HG02678 (cell line): Measurements from ENCODE around the gene RNF7.
"Not testable (repeated sequence)": the region's sequence is repeated elsewhere in the genome, so short reads cannot be mapped to it uniquely, and the experiment has no call there.

Source experiments
- ATAC-seq: cut with Tn5 transposase; IDR thresholded peaks from one replicate; pipeline ENCODE4 v1.9.1; 2021; ENCODE audit warnings: mild to moderate bottlenecking, moderate library complexity; ENCODE audit not compliant: unreplicated experiment

The RNF7 gene

GRCh38 chr3:141735176-141735575 is 2.9 kb upstream of the RNF7 start:
- no peak for ATAC-seq

DNA sequence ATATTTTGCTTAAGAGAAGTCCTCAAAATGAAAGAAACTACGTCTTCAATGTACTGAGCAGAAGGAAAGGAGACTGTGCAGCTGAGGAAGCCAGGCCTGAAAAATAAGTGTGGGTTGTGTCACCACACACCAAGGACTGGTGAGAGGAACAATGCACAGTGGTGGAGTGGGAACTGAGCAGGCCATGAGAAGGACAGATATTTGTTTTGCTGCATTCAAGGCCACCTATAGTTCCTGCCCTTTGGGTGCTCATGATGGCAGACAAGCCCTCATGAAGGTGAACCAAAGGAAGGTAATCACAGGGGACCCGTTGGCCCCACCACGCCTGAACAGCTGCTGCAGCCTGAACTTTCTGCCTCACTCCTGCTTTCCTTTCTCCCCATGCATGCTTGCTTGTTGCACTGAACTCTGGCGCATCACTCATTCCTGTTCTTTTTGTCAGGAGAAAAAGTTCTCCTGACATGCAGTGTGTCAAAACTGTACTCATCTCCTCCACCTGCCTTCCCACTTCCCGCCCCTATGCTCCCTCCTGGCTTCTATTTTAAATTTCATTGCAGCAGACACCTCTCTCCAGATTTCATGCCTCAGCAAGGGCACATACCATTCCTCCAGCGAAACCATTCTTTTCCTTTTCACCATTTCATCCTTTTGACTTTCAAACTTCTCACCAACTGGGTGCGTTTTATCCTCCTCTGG is 2.2 kb upstream of the RNF7 start:
- ATAC-seq, result no peak

DNA sequence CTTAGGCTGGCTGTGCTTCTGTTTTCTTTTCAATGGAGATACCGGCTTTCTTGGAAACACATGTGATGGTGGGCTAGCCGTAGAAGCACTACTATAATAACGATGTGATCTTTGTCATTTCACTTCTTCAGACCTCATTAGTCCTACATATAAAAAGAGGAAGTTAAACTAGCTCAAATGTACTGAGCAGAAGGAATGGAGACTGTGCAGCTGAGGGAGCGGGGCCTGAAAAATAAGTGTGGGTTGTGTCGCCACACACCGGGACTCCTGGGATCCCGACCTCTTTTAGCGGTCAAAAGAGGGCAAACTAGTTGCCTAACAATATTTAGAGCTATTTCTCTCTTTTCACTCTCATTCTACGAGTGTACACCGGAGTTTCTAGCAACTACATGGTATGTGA is 1.0 kb upstream of the RNF7 start:
- ATAC-seq, result no peak

- ATAC-seq, result no peak
These were observed 448 bp upstream of the RNF7 start for GRCh38 chr3:141737678-141738021.

GRCh38 chr3:141738891-141739363 is 829 bp downstream of the RNF7 start:
- no peak for ATAC-seq

DNA sequence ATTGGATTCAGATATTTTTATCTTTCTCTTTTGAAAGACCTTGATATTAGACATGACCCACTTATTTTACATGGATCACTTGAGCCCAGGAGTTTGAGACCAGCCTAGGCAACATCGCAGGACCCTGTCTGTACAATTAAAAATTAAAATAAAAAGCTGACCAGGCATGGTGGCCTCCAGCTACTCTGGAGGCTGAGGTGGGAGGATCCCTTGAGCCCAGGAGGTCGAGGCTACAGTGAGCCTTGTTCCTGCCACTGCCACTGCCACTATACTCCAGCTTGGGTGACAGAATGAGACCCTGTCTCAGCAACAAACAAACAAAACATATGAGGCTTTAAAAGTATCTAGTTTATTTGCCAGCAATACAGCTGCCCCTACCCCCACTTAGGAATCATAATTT is 1.6 kb downstream of the RNF7 start:
- ATAC-seq, result no peak

DNA sequence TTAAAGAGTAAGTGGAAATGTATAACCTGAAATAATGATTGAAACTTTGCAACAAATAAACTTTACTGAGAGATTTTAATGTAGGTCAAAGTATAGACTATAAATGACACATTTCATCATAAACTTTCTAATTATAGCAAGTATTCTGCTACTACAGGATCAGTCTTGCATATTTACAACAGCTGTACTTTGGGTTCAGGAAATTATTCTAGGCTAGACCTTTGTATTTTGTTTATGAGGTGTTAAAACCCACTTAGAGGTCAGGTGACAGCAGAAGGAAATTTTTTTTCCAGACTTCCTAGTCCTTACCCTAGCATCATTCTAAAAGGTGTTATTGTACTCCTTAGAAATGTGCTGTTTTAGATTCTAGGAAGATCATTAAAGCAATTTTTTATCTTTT is 2.3 kb downstream of the RNF7 start:
- ATAC-seq, result no peak

GRCh38 chr3:141743305-141743704 is 5.2 kb downstream of the RNF7 start:
- ATAC-seq, result no peak

DNA sequence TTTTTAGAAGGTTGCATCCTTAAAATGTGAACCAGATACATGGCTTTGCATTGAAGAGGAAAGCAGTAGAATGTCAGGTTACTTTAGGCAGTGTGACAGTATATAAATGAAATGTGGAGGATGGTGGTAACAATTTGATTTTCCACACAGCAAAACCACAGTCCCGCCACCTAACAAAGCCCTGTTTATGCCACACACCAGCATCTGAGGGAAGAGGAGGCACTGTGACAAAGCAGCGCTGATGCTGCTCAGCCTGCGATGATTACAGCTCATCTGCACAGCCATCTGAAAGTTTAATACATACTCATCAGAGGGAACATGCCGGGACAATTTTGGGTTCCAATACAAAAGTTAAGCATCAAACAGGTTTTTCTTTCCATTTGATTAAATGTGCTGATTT is 8.9 kb downstream of the RNF7 start:
- no peak for ATAC-seq

DNA sequence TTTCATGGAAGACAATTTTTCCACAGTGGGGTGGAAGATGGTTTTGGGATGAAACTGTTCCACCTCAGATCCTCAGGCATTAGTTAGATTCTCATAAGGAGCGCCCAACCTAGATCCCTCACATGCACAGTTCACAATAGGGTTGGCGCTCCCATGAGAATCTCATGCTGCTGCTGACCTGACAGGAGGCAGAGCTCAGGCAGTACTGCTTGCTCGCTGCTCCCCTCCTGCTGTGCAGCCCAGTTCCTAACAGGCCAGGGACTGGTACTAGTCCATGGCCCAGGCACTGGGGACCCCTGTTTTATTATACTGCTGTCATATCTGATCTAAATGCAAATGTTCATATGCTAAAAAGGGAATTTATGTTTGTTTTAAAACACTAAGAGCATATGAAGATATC is 15.3 kb downstream of the RNF7 start:
- no peak for ATAC-seq

GRCh38 chr3:141754032-141754431 is 15.9 kb downstream of the RNF7 start:
- ATAC-seq, result no peak

DNA sequence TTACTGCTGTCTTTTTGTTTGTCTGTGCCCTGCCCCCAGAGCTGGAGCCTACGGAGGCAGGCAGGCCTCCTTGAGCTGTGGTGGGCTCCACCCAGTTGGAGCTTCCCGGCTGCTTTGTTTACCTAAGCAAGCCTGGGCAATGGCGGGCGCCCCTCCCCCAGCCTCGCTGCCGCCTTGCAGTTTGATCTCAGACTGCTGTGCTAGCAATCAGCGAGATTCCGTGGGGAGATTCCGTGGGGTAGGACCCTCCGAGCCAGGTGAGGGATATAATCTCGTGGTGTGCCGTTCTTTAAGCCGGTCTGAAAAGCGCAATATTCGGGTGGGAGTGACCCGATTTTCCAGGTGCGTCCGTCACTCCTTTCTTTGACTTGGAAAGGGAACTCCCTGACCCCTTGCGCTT is 24.5 kb downstream of the RNF7 start:
- not testable (repeated sequence) for ATAC-seq

GRCh38 chr3:141763088-141763750 is 25.1 kb downstream of the RNF7 start, which contains the start of gene GRK7:
Gene GRK7 (plus strand): TSS chr3:141763408. CDS start chr3:141778285, 14,877 bp downstream.
- ATAC-seq, result no peak

DNA sequence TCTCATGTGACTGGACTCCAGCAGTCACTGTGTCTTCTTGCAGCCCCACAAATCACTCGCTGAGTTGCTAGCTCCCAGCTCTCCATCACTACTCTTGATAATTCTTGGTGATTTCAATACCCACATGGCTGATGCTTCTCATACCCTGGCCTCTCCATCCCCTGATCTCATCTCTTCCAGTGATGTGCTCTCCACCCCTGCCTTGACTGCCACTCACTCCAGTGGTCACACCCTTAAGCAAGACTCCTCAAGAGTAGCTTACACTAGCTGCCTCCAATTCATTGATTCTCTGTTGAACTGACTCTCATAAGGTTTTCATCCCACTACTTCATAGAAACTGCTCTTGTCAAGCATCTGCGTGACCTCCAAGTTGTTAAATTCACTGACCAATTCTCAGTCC is 25.9 kb downstream of the RNF7 start:
- ATAC-seq, result no peak

- no peak for ATAC-seq
These were observed 26.4 kb downstream of the RNF7 start for GRCh38 chr3:141764465-141764864.

DNA sequence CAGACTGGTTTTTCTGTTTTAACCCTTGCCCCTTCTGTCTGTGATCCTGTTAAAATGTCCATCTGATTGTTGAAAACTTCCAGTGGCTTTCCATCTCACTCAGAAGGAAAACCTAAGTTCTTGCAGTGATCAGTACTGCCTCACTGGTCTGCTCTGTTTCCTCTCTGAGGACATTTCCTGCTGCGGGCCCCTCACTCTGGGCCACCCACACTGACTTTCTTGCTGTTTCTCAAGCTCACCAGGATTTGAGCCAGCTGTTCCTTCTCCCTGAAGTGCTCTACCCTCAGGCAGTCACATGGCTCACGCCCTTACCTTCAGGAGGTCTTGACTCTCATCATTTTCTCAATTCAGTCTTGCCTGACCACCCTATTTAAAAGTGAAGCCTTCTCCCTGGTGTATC is 26.9 kb downstream of the RNF7 start:
- no peak for ATAC-seq

DNA sequence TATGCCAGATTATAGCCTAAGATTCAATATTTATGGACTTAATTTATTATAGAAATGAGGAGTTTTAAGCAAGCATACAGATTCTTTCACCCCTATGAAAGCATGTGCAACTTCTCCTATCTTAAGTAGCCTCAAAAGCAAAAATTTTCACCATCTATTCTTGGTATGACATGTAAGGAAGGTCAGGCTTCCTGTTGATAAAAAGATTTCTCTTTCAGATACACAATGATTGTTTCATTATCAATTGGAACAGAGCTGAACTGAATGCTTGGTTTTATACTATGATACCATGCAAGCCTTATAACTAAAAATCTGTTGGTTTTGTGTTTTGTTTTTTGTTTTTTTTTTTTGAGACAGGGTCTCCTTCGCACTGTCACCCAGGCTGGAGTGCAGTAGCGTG is 29.0 kb downstream of the RNF7 start:
- ATAC-seq, result no peak

- no peak for ATAC-seq
These were observed 31.3 kb downstream of the RNF7 start for GRCh38 chr3:141769221-141769894.

- no peak for ATAC-seq
These were observed 35.6 kb downstream of the RNF7 start for GRCh38 chr3:141773676-141774075.

DNA sequence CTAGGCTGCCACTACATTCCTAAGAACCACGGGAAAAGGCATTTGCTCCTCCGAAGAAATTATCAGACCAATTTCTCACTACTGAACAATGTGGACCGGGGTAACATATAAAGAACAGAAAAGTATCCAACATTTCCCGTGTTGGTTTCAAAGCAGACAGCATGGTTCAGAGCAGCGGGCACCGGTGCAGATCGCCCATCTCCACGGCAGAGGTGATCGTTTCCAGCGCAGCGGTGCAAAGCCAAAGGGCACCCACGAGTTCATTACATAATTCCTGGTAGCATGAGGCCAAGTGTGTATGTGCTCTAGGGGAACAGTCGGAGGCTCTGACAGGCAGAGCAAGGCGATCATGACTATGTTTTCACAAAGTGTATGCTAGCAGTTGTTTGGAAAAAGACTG is 38.3 kb downstream of the RNF7 start:
- ATAC-seq, result no peak

DNA sequence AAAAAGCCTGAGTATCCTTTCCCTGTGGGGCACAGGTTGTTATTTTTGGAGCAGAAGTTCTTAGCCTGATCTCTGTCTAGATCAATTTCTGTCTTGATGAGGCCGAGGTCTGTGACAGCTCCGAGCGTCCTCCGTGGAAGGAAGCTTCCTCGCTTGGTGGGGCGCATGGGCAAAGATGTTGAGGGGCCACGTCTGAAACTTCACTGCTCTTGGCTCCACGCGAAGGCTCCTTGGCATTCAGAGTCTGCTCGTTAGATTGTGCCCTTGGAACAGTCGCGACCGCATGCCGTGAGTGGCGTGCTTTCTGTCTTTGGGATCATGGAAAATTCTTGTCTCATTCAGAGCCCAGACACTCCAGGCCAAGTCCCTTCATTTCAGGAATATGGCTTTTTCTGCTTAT is 38.8 kb downstream of the RNF7 start:
- no peak for ATAC-seq
